ENCODE data around the gene KRTAP7-1. TPM values are rescaled to one million over a fixed set of nuclear protein-coding genes. Genes with fewer than 3 reads are reported as not detected.
A peak's percentile ranks its signal among the peaks of the same experiment; 100 is the strongest.

KRTAP7-1 gene
- total RNA-seq, 4 donors from 2014 or later: not detected

- H3K4me3 ChIP-seq: no peak overlapping the region
- no peaks in the 10 kb centered on the region for H3K36me3 ChIP-seq
- TF ChIP-seq EP300 (IDR thresholded peaks at IDR 0.05): no peak
- TF ChIP-seq CTCF (IDR thresholded peaks at IDR 0.05): no peak
- TF ChIP-seq POLR2A (IDR thresholded peaks at IDR 0.05; ENCODE audit: low read depth): no peak
- TF ChIP-seq POLR2AphosphoS5 (IDR thresholded peaks at IDR 0.05): no peak
- no peaks in the 10 kb centered on the region for H3K9me3 ChIP-seq
- intact Hi-C loops (cut with DNase I): no loop called here
- no peak for DNase-seq (ENCODE audit: extremely low spot score)
- WGBS: 88% methylated on average over 6 of the region's 6 CpGs
- H3K27me3 ChIP-seq: no peaks in the 10 kb centered on the region
- H3K4me1 ChIP-seq: no peaks in the 10 kb centered on the region
- no peak overlapping the region for H3K27ac ChIP-seq (replicated peaks in 1 of 4)
These were observed 9.0 kb upstream of the KRTAP7-1 start for GRCh38 chr21:30838536-30838935.

DNA sequence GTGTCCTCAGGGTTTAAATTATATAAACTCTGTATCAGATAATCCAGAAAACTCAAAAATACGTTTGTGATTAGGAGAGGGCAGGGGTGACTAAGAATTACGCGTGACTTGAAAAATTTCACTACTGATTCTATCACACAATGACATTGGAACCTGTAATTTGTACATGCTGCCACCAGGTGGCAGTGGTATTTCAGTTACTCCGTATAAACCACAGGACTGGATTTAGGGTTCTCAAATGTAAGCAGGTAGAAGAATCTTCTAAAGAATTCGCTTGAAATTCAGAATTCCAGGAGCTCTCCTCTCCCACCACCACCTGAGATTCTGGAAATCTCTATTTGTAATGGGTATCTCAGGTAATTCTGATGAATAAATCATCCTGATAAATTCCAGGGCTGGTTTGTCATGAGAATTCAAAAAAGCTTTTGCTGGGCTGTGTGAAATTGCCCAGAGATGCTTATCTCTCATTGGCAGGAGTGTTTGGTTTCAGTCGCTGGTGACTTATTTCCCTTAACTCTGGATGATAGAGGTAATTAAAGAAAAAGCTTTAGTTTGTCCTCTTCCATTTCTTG lies 1.7 kb upstream of the KRTAP7-1 start:
- H3K36me3 ChIP-seq: no peaks in the 10 kb centered on the region
- no peaks in the 10 kb centered on the region for H3K4me1 ChIP-seq
- TF ChIP-seq EP300 (IDR thresholded peaks at IDR 0.05) (no peak), POLR2A (IDR thresholded peaks at IDR 0.05; ENCODE audit: low read depth) (no peak), CTCF (IDR thresholded peaks at IDR 0.05) (peak in 2 of 3 experiments; percentile 16 to 28)
- no peak for DNase-seq (ENCODE audit: extremely low spot score)
- no peaks in the 10 kb centered on the region for H3K27me3 ChIP-seq
- no peak overlapping the region for H3K4me3 ChIP-seq
- intact Hi-C loops (cut with DNase I): no loop called here
- H3K27ac ChIP-seq (replicated peaks in 1 of 4): no peak overlapping the region
- 40% methylated on average over 6 of the region's 6 CpGs for WGBS
- H3K9me3 ChIP-seq: peaks cover 0 to 20% (median 4%) of the 10 kb centered on the region in 4 donors

DNA sequence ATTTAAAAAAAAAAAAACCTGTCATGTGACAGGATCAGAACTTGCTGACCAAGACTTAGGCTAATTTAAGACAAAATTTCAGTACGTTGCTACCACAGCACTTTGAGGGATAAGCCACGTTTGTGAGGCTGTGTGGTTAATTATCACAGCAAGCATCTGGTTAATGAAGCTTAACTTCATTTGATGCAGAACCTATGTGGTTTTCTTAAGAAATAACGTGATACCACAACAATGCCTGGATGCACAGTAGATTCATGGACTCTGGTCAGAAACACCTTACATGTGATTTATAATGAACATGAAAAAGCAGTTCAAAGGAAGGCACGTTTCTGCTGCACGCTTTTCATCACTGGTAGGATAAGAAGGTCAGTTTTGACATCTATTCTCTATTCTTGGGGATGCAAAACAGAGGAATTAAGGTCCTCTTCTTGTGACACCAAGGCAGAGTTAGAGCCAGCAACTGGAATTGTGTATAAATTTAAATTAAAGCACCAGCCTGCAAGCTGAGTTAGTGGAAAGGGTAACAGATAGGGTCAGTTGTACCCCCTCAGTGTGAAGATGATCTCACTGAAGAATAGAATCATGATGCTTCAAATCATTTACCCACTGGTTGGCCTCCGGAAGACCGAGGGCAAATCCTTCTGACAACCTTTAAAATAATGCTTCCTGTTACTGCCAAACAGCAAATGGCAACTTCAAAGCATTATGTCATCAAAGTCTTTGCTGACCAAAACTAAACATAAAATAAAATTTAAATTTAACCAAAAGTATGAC lies 10.5 kb downstream of the KRTAP7-1 start:
- H3K27ac ChIP-seq (replicated peaks in 1 of 4): no peak overlapping the region
- 66% methylated on average over 7 of the region's 7 CpGs for WGBS
- H3K9me3 ChIP-seq: no peaks in the 10 kb centered on the region
- H3K4me1 ChIP-seq: no peaks in the 10 kb centered on the region
- no peaks in the 10 kb centered on the region for H3K36me3 ChIP-seq
- no peaks in the 10 kb centered on the region for H3K27me3 ChIP-seq
- DNase-seq (ENCODE audit: extremely low spot score): no peak
- H3K4me3 ChIP-seq: no peak overlapping the region
- intact Hi-C loops (cut with DNase I): no loop called here
- TF ChIP-seq POLR2AphosphoS5 (IDR thresholded peaks at IDR 0.05): no peak
- no peak for TF ChIP-seq POLR2A (IDR thresholded peaks at IDR 0.05; ENCODE audit: low read depth)
- no peak for TF ChIP-seq CTCF (IDR thresholded peaks at IDR 0.05)
- TF ChIP-seq EP300 (IDR thresholded peaks at IDR 0.05): no peak

- WGBS: 95% methylated on average over 4 of the region's 5 CpGs
- no peaks in the 10 kb centered on the region for H3K9me3 ChIP-seq
- no peaks in the 10 kb centered on the region for H3K4me1 ChIP-seq
- TF ChIP-seq POLR2AphosphoS5 (IDR thresholded peaks at IDR 0.05) (no peak), CTCF (IDR thresholded peaks at IDR 0.05) (no peak), EP300 (IDR thresholded peaks at IDR 0.05) (no peak), POLR2A (IDR thresholded peaks at IDR 0.05; ENCODE audit: low read depth) (no peak)
- H3K27ac ChIP-seq (replicated peaks in 1 of 4): no peak within 1 kb of the TSS
- DNase-seq (ENCODE audit: extremely low spot score): no peak
- no peaks in the 10 kb centered on the region for H3K36me3 ChIP-seq
- intact Hi-C loops (cut with DNase I): no loop called here
- H3K4me3 ChIP-seq: no peak within 1 kb of the TSS
- peaks cover 0 to 3% (median 0%) of the 10 kb centered on the region in 4 donors for H3K27me3 ChIP-seq
These were observed 16.4 kb downstream of the KRTAP7-1 start, which contains the start of gene KRTAP8-1 for GRCh38 chr21:30813174-30813573. Gene KRTAP8-1 (minus strand): TSS chr21:30813274. CDS start chr21:30813220, 54 bp downstream.

All from esophagus muscularis mucosa (tissue), 4 donors.